ENCODE measurements around the gene S1PR4. TPM values are rescaled to one million over a fixed set of nuclear protein-coding genes. Genes with fewer than 3 reads are reported as not detected.
"Not testable (repeated sequence)": the region's sequence is repeated elsewhere in the genome, so short reads cannot be mapped to it uniquely, and the experiment has no call there.

Gene S1PR4
- total and polyA plus RNA-seq, 2 experiments from 2014 or later, result not detected

GRCh38 chr19:3201911-3202310 lies 23.3 kb downstream of the S1PR4 start:
- 92 to 93% methylated on average over 14 of the region's 14 CpGs for WGBS, 2 experiments (ENCODE audit: low coverage in 1 of 2, low lambda C conversion rate in 2 of 2, missing lambda C conversion rate in 2 of 2)
- no peak overlapping the region for H3K4me2 ChIP-seq (ENCODE audit: unreplicated experiment)
- no peak overlapping the region for H3K27ac ChIP-seq
- no peaks in the 10 kb centered on the region for H3F3A ChIP-seq (ENCODE audit: insufficient read depth)
- H3K79me2 ChIP-seq (ENCODE audit: insufficient read depth), result no peaks in the 10 kb centered on the region
- no peak overlapping the region for H2AFZ ChIP-seq
- H3K4me3 ChIP-seq, result no peak overlapping the region
- H3K27me3 ChIP-seq (replicated peaks; ENCODE audit: insufficient read depth), result no peaks in the 10 kb centered on the region
- H3K9me3 ChIP-seq (ENCODE audit: low read depth), result no peaks in the 10 kb centered on the region
- H4K20me1 ChIP-seq (ENCODE audit: insufficient read depth), result no peaks in the 10 kb centered on the region
- no peak for DNase-seq
- no peak overlapping the region for H3K9ac ChIP-seq
- no peaks in the 10 kb centered on the region; the same call in 1 of the 2 replicates for H3K36me3 ChIP-seq (ENCODE audit: low read depth)
- H3K4me1 ChIP-seq (ENCODE audit: insufficient read depth), result no peaks in the 10 kb centered on the region
- in situ Hi-C loops (cut with MboI), result no loop called here
- TF ChIP-seq EZH2 (IDR thresholded peaks at IDR 0.05; ENCODE audit: insufficient read depth, poor library complexity, severe bottlenecking) (no peak), EZH2phosphoT487 (IDR thresholded peaks at IDR 0.05; ENCODE audit: insufficient read depth, low read depth) (no peak)
- no peaks in the 10 kb centered on the region for H3K9me2 ChIP-seq (ENCODE audit: insufficient read depth)

- no peaks in the 10 kb centered on the region for H3K9me2 ChIP-seq (ENCODE audit: insufficient read depth)
- in situ Hi-C loops (cut with MboI), result no loop called here
- no peak for DNase-seq
- H3K27me3 ChIP-seq (replicated peaks; ENCODE audit: insufficient read depth), result no peaks in the 10 kb centered on the region
- no peak overlapping the region for H3K4me2 ChIP-seq (ENCODE audit: unreplicated experiment)
- no peaks in the 10 kb centered on the region; the same call in 1 of the 2 replicates for H3K36me3 ChIP-seq (ENCODE audit: low read depth)
- no peak overlapping the region for H2AFZ ChIP-seq
- TF ChIP-seq EZH2phosphoT487 (IDR thresholded peaks at IDR 0.05; ENCODE audit: insufficient read depth, low read depth), result no peak
- no peak for TF ChIP-seq EZH2 (IDR thresholded peaks at IDR 0.05; ENCODE audit: insufficient read depth, poor library complexity, severe bottlenecking)
- H4K20me1 ChIP-seq (ENCODE audit: insufficient read depth), result no peaks in the 10 kb centered on the region
- no peaks in the 10 kb centered on the region for H3K9me3 ChIP-seq (ENCODE audit: low read depth)
- H3K4me3 ChIP-seq, result no peak overlapping the region
- H3K4me1 ChIP-seq (ENCODE audit: insufficient read depth), result no peaks in the 10 kb centered on the region
- H3K79me2 ChIP-seq (ENCODE audit: insufficient read depth), result no peaks in the 10 kb centered on the region
- no peaks in the 10 kb centered on the region for H3F3A ChIP-seq (ENCODE audit: insufficient read depth)
- H3K9ac ChIP-seq, result no peak overlapping the region
- H3K27ac ChIP-seq, result no peak overlapping the region
- WGBS, 2 experiments (ENCODE audit: low coverage in 1 of 2, low lambda C conversion rate in 2 of 2, missing lambda C conversion rate in 2 of 2), result 81 to 83% methylated on average over 12 of the region's 12 CpGs
These were observed 23.8 kb downstream of the S1PR4 start for GRCh38 chr19:3202346-3202745.

- H3K9me3 ChIP-seq (ENCODE audit: low read depth); H3K9me2 ChIP-seq (ENCODE audit: insufficient read depth); H3K27me3 ChIP-seq (replicated peaks; ENCODE audit: insufficient read depth); H3K36me3 ChIP-seq (ENCODE audit: low read depth); H3K4me1 ChIP-seq (ENCODE audit: insufficient read depth); H2AFZ ChIP-seq; H4K20me1 ChIP-seq (ENCODE audit: insufficient read depth); H3F3A ChIP-seq (ENCODE audit: insufficient read depth); H3K27ac ChIP-seq; H3K79me2 ChIP-seq (ENCODE audit: insufficient read depth); DNase-seq; in situ Hi-C loops (cut with MboI); H3K4me3 ChIP-seq; H3K9ac ChIP-seq; H3K4me2 ChIP-seq (ENCODE audit: unreplicated experiment): not testable (repeated sequence)
- 89 to 95% methylated on average over 7 of the region's 7 CpGs for WGBS, 2 experiments (ENCODE audit: low coverage in 1 of 2, low lambda C conversion rate in 2 of 2, missing lambda C conversion rate in 2 of 2)
These were observed 24.3 kb downstream of the S1PR4 start for GRCh38 chr19:3202895-3203294.

- no peaks in the 10 kb centered on the region; the same call in 1 of the 2 replicates for H3K36me3 ChIP-seq (ENCODE audit: low read depth)
- no peak for DNase-seq
These were observed 25.5 kb downstream of the S1PR4 start for GRCh38 chr19:3203805-3204645.

More at GRCh38 chr19:3203805-3204645, 25.5 kb downstream of the S1PR4 start:
- no peak for TF ChIP-seq EZH2phosphoT487 (IDR thresholded peaks at IDR 0.05; ENCODE audit: insufficient read depth, low read depth)
- no peak for TF ChIP-seq EZH2 (IDR thresholded peaks at IDR 0.05; ENCODE audit: insufficient read depth, poor library complexity, severe bottlenecking)
- Histone ChIP-seq H3K4me1 (ENCODE audit: insufficient read depth) (no peaks in the 10 kb centered on the region), H3K4me2 (ENCODE audit: unreplicated experiment) (no peak overlapping the region), H2AFZ (no peak overlapping the region), H3K9me3 (ENCODE audit: low read depth) (no peaks in the 10 kb centered on the region), H3K9ac (no peak overlapping the region), H3K4me3 (no peak overlapping the region), H3K27ac (no peak overlapping the region), H3F3A (ENCODE audit: insufficient read depth) (no peaks in the 10 kb centered on the region), H3K9me2 (ENCODE audit: insufficient read depth) (no peaks in the 10 kb centered on the region), H3K79me2 (ENCODE audit: insufficient read depth) (no peaks in the 10 kb centered on the region), H4K20me1 (ENCODE audit: insufficient read depth) (no peaks in the 10 kb centered on the region), H3K27me3 (replicated peaks; ENCODE audit: insufficient read depth) (no peaks in the 10 kb centered on the region)
- WGBS, 2 experiments (ENCODE audit: low coverage in 1 of 2, low lambda C conversion rate in 2 of 2, missing lambda C conversion rate in 2 of 2), result 96 to 97% methylated on average over 35 to 42 of the region's 43 CpGs
- in situ Hi-C loops (cut with MboI), result no loop called here
